H1 (cell line): ENCODE results near the gene RBM5.

ENCODE experiments used
- CEBPB ChIP-seq: IDR thresholded peaks from 2 replicates; pipeline ENCODE4 v1.6.1; 2012; ENCODE audit warnings: low read depth, low read length
- EP300 ChIP-seq, 2 experiments: IDR thresholded peaks; 1 replicate in 1 of 2; 2 replicates in 1 of 2; pipeline ENCODE4 v1.6.1; 2011 to 2012; ENCODE audit warnings: low read depth in 2 of 2, low read length in 2 of 2, mild to moderate bottlenecking in 2 of 2, borderline replicate concordance in 1 of 2, inconsistent platforms in 1 of 2, moderate library complexity in 1 of 2
- GABPA ChIP-seq: IDR thresholded peaks from 2 replicates; pipeline ENCODE4 v1.6.1; 2011; ENCODE audit warnings: mild to moderate bottlenecking, low read length, moderate library complexity, borderline replicate concordance; ENCODE audit not compliant: insufficient read depth
- POLR2A ChIP-seq, 2 experiments: IDR thresholded peaks; 1 replicate in 1 of 2; 2 replicates in 1 of 2; pipeline ENCODE4 v1.6.1; 2011; ENCODE audit warnings: low read depth in 2 of 2, low read length in 2 of 2, mild to moderate bottlenecking in 2 of 2; ENCODE audit errors: control extremely low read depth in 1 of 2
- RFX5 ChIP-seq: IDR thresholded peaks from 2 replicates; pipeline ENCODE4 v1.6.1; 2011; ENCODE audit warnings: low read depth, low read length, improper control_type of control experiment, borderline replicate concordance
- SP1 ChIP-seq: IDR thresholded peaks from 2 replicates; pipeline ENCODE4 v1.6.1; 2011; ENCODE audit warnings: low read depth, low read length
- TF ChIP-seq, protein P1 (sequence below), 3 experiments: IDR thresholded peaks; 1 replicate in 2 of 3; 2 replicates in 1 of 3; pipeline versions ENCODE4 v1.5.1 to v1.6.1; 2011; ENCODE audit warnings: low read length in 3 of 3, mild to moderate bottlenecking in 3 of 3, inconsistent platforms in 2 of 3, low read depth in 1 of 3, moderate library complexity in 1 of 3; ENCODE audit not compliant: insufficient read depth in 1 of 3; ENCODE audit errors: control extremely low read depth in 1 of 3
- TF ChIP-seq, protein P2 (sequence below): IDR thresholded peaks from 2 replicates; pipeline ENCODE4 v1.6.1; 2011; ENCODE audit warnings: low read length, improper control_type of control experiment

DNA sequence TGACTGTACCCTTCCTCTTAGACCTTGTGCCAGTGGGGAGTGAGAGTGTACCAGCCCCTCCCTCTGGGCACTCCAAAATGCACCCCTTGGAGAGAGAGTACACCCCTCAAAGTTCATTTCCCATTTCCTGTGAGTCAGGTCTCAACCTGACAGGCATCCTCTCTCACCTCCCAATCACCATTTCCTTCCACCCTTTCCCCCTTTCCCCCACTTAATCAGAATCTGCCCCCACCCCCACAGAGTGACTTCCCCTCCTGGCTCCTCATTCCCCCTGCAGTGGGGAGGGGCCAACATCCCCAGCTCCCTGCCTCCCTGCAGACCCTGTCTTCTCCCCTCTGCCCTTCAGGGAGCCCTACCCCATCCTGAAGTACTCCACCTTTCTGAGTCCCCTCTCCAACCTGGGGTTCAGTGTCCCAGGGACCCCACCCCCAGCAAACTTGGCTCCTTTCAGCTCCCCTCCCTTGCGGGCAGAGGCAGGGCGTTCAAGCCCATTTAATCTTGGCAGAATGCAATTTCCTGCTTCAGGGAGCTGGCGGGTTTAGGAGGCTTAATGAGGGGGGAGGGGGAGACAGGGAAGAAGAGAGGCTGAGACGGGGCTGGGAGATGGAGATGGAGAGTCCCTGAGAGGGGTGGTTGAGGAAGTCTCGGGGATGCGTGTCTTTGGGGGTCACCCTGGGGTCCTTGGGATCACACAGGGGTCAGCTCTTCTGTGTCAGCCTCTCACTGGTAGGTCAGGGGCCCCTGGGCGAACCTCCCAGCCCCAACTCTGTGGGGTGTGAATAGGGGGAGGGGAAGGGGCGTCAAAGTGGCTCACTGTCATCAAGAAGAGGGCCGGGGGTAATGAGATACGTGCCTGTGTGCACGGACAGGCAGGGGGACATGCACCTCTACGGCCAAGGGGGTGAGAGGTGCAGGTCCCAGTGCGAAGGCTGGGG is 49.8 kb downstream of the RBM5 start:
- TF ChIP-seq, protein P1, sequence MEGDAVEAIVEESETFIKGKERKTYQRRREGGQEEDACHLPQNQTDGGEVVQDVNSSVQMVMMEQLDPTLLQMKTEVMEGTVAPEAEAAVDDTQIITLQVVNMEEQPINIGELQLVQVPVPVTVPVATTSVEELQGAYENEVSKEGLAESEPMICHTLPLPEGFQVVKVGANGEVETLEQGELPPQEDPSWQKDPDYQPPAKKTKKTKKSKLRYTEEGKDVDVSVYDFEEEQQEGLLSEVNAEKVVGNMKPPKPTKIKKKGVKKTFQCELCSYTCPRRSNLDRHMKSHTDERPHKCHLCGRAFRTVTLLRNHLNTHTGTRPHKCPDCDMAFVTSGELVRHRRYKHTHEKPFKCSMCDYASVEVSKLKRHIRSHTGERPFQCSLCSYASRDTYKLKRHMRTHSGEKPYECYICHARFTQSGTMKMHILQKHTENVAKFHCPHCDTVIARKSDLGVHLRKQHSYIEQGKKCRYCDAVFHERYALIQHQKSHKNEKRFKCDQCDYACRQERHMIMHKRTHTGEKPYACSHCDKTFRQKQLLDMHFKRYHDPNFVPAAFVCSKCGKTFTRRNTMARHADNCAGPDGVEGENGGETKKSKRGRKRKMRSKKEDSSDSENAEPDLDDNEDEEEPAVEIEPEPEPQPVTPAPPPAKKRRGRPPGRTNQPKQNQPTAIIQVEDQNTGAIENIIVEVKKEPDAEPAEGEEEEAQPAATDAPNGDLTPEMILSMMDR (IDR thresholded peaks at IDR 0.05; ENCODE audit: control extremely low read depth in 1 of 3, insufficient read depth in 1 of 3, low read depth in 1 of 3, low read length in 3 of 3): no peak
- no peak for TF ChIP-seq CEBPB
- no peak for TF ChIP-seq GABPA
- TF ChIP-seq, protein P2, sequence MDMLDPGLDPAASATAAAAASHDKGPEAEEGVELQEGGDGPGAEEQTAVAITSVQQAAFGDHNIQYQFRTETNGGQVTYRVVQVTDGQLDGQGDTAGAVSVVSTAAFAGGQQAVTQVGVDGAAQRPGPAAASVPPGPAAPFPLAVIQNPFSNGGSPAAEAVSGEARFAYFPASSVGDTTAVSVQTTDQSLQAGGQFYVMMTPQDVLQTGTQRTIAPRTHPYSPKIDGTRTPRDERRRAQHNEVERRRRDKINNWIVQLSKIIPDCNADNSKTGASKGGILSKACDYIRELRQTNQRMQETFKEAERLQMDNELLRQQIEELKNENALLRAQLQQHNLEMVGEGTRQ: no peak
- TF ChIP-seq POLR2A (IDR thresholded peaks at IDR 0.05; ENCODE audit: control extremely low read depth in 1 of 2, low read depth in 2 of 2, low read length in 2 of 2): no peak; a peak in 1 of 3 replicates
- no peak for TF ChIP-seq RFX5
- 0 out of 2 replicates have a peak, but pooled peaks have one; percentile 36 for TF ChIP-seq SP1
- TF ChIP-seq EP300 (IDR thresholded peaks at IDR 0.05; ENCODE audit: borderline replicate concordance in 1 of 2, low read depth in 2 of 2, low read length in 2 of 2): no peak
